ENCODE results near the gene VPS41. TPM values are rescaled to one million over a fixed set of nuclear protein-coding genes. Genes with fewer than 3 reads are reported as not detected.

VPS41 gene
- total and polyA plus RNA-seq, 10 donors: 11.2 to 97.4 (median 66.2) TPM

DNA sequence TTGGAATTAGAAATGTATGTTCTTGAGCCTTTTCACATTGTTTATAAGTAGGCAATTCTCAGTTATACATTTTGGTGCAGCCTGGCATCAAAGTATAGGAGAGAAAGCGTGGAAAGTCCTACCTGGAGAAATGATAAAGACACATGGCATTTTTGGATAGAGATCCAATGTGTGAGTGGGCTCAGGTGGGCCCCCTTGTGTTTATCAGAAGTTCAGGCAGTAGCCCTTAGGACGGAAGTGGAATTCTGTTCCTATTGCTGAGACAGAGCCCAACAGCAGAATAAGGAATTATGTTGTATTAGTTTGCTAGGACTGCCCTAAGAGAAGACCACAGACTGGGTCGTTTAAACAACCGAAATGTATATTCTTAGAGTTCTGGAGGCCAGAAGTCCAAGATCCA, 192.6 kb downstream of the VPS41 start:
- no peak for DNase-seq

DNA sequence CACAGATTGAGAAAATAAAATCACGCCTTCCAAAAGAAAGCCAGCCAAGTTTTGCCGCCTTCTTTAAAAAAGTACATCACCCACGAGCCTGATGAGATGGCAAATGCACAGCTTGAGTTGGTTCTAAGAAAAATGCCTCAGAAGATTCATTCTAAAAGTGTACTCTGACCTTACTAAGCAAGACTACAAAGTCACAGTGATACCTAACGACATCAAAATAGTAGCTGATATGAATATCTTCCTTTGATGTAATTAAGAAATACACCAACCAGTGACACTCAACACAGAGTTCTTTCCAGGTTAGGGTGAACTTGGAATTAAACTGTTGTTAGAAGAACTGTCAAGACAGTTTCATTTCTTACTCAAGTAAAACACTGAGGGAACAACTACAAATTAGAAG, 199.9 kb downstream of the VPS41 start:
- H3K27me3 ChIP-seq (replicated peaks in 1 of 7): peaks cover 0 to 6% (median 0%) of the 10 kb centered on the region in 7 donors
- DNase-seq: no peak
- H3K9me3 ChIP-seq: peaks cover 0 to 7% (median 0%) of the 10 kb centered on the region in 8 donors
- no peaks in the 10 kb centered on the region for H3K36me3 ChIP-seq
- no peaks in the 10 kb centered on the region for H3K4me1 ChIP-seq
- H3K4me3 ChIP-seq: no peak overlapping the region
- TF ChIP-seq POLR2A (IDR thresholded peaks at IDR 0.05) (no peak), POLR2AphosphoS5 (IDR thresholded peaks at IDR 0.05) (no peak)
- TF ChIP-seq, protein P1, sequence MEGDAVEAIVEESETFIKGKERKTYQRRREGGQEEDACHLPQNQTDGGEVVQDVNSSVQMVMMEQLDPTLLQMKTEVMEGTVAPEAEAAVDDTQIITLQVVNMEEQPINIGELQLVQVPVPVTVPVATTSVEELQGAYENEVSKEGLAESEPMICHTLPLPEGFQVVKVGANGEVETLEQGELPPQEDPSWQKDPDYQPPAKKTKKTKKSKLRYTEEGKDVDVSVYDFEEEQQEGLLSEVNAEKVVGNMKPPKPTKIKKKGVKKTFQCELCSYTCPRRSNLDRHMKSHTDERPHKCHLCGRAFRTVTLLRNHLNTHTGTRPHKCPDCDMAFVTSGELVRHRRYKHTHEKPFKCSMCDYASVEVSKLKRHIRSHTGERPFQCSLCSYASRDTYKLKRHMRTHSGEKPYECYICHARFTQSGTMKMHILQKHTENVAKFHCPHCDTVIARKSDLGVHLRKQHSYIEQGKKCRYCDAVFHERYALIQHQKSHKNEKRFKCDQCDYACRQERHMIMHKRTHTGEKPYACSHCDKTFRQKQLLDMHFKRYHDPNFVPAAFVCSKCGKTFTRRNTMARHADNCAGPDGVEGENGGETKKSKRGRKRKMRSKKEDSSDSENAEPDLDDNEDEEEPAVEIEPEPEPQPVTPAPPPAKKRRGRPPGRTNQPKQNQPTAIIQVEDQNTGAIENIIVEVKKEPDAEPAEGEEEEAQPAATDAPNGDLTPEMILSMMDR (IDR thresholded peaks at IDR 0.05 in 8 of 11, conservative IDR thresholded peaks at IDR 0.05 in 3 of 11): no peak
- no peak overlapping the region for H3K27ac ChIP-seq
- 73 to 85% (median 80%) methylated on average over 4 of the region's 4 CpGs for WGBS, 5 donors
- intact Hi-C loops (cut with DNase I; ENCODE audit: low total_unique reads): no loop called here

More for the DNA sequence above, 192.6 kb downstream of the VPS41 start:
- H3K27ac ChIP-seq: no peak overlapping the region
- no peaks in the 10 kb centered on the region for H3K4me1 ChIP-seq
- H3K27me3 ChIP-seq (replicated peaks in 1 of 7): peaks cover 0 to 2% (median 0%) of the 10 kb centered on the region in 7 donors
- TF ChIP-seq, protein P1 (IDR thresholded peaks at IDR 0.05 in 8 of 11, conservative IDR thresholded peaks at IDR 0.05 in 3 of 11): no peak
- TF ChIP-seq POLR2A (IDR thresholded peaks at IDR 0.05) (no peak), POLR2AphosphoS5 (IDR thresholded peaks at IDR 0.05) (no peak)
- peaks cover 0 to 37% (median 21%) of the 10 kb centered on the region in 8 donors for H3K9me3 ChIP-seq
- intact Hi-C loops (cut with DNase I; ENCODE audit: low total_unique reads): no loop called here
- no peak overlapping the region for H3K4me3 ChIP-seq
- peaks cover 0 to 15% (median under 1%) of the 10 kb centered on the region in 6 donors for H3K36me3 ChIP-seq
- 89 to 97% (median 89%) methylated on average over 4 of the region's 4 CpGs for WGBS, 5 donors

DNA sequence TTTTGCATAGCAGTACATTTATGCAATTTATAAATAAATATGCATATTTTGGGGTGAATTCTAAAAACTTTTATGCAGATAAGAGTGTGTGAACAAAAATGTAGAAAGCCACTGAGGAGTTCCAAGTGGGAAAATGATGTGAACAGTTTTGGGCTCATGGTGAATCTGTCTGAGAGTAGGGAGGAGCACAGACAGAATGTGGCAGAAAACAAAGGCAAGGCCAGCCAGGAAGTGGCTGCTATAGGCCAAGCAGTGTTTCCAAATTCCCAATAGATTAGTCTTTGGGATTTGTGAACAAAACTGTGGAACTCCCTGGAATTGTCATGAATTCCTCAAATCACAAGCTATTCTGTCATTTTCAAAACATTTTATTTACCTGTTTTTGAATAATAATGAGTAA, 204.2 kb downstream of the VPS41 start:
- no peak for DNase-seq
- intact Hi-C loops (cut with DNase I; ENCODE audit: low total_unique reads): no loop called here
- H3K4me1 ChIP-seq: no peaks in the 10 kb centered on the region
- H3K4me3 ChIP-seq: no peak overlapping the region
- H3K36me3 ChIP-seq: no peaks in the 10 kb centered on the region
- peaks cover 0 to 9% (median 0%) of the 10 kb centered on the region in 7 donors for H3K27me3 ChIP-seq (replicated peaks in 1 of 7)
- no peak overlapping the region for H3K27ac ChIP-seq
- TF ChIP-seq, protein P1 (IDR thresholded peaks at IDR 0.05 in 8 of 11, conservative IDR thresholded peaks at IDR 0.05 in 3 of 11): no peak
- TF ChIP-seq POLR2AphosphoS5 (IDR thresholded peaks at IDR 0.05): no peak
- TF ChIP-seq POLR2A (IDR thresholded peaks at IDR 0.05): no peak
- H3K9me3 ChIP-seq: peaks cover 0 to 7% (median 0%) of the 10 kb centered on the region in 8 donors

DNA sequence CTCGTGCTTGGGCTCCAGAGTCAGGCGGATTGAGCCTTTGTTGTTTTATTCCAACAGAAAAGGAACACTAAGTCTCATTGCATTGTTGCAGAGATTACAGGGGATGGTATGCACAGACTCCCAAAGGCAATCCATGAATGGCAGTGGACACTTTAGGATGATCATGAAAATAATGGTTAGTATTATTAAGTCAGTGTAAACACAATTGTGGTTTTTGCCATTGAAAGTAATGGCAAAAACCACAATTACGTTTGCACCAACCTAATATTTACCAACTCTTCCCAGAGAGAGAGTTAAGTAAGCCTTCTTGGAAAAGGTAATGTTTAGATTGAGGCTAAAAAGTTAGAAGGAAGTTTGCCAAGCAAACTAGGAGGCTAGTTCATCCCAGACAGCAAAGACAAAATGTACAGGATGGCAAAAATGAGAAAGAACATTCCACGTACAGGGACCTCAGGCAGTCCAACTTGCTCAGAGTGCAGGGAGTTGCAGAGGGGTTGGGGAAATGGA, 204.9 kb downstream of the VPS41 start:
- H3K4me3 ChIP-seq: no peak overlapping the region
- peaks cover 0 to 7% (median 0%) of the 10 kb centered on the region in 8 donors for H3K9me3 ChIP-seq
- peaks cover 0 to 9% (median 0%) of the 10 kb centered on the region in 7 donors for H3K27me3 ChIP-seq (replicated peaks in 1 of 7)
- H3K36me3 ChIP-seq: no peaks in the 10 kb centered on the region
- H3K27ac ChIP-seq: no peak overlapping the region
- intact Hi-C loops (cut with DNase I; ENCODE audit: low total_unique reads): no loop called here
- WGBS, 5 donors: 62 to 88% (median 79%) methylated on average over 4 of the region's 4 CpGs
- no peak for DNase-seq
- no peak for TF ChIP-seq POLR2AphosphoS5 (IDR thresholded peaks at IDR 0.05)
- TF ChIP-seq POLR2A (IDR thresholded peaks at IDR 0.05): no peak
- TF ChIP-seq, protein P1 (IDR thresholded peaks at IDR 0.05 in 8 of 11, conservative IDR thresholded peaks at IDR 0.05 in 3 of 11): no peak
- H3K4me1 ChIP-seq: no peaks in the 10 kb centered on the region
